Uterus (tissue), 2 donors: ENCODE measurements around the gene TGFBR3L.

ENCODE experiments used
- CTCF ChIP-seq, 4 experiments: fragments of 200-600 bp in 2 of 4; fragments of 450-650 bp in 2 of 4; sonication (generic) in 2 of 4; IDR thresholded peaks; one replicate each; pipeline ENCODE4 v1.5.1; 2016 to 2019; ENCODE audit warnings: antibody characterized with exemption in 4 of 4, mild to moderate bottlenecking in 2 of 4, moderate library complexity in 1 of 4
- POLR2A ChIP-seq, 2 donors: fragments of 450-650 bp; IDR thresholded peaks; one replicate each; pipeline ENCODE4 v1.6.1; 2016; ENCODE audit warnings: antibody characterized with exemption in 2 of 2, mild to moderate bottlenecking in 1 of 2, moderate library complexity in 1 of 2

DNA sequence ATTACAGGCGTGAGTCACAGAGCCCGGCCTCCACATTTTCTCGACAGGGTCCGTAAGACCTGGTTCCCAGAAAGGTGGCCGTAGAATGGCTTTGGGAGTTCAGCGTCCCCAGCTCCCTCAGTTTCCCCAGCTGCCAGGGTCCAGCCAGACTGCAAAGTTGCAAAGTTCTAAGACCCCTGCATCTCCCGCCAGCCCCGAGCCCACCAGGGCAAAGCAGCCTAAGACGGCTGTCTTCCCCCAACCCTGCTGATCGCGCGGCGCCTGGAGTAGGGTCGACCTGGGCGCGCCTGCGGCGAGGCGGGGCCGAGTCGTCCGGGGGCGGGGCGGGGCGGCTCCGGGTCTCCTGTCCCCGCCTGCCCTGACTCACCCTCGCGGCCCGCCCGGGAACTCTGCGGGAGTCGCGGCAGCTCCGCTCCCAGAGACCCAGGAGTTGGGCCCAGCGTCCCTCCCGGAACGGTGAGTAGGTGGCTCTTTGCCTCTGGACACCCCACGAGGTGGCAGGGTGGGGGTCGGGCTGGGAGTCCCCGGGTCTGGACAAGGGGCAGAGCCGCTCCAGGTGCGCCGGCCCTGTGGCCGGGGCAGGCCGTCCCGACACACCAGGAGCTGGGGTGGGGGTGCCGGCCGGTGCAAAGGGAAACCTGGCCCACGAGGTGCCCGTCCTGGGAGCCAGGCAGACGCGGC, 26.3 kb upstream of the TGFBR3L start, which contains the start of gene LRRC8E:
- no peak for TF ChIP-seq CTCF (IDR thresholded peaks at IDR 0.05)
- peak in 1 of 2 donors; percentile 15 for TF ChIP-seq POLR2A (IDR thresholded peaks at IDR 0.05)
